ENCODE measurements around the gene PTPRN.

GRCh38 chr2:219344751-219345430, 35.7 kb upstream of the PTPRN start:
- no peak for TF ChIP-seq FOXA1 (IDR thresholded peaks at IDR 0.05; ENCODE audit: borderline replicate concordance)
- TF ChIP-seq CTCF (IDR thresholded peaks at IDR 0.05 in 2 of 3, conservative IDR thresholded peaks at IDR 0.05 in 1 of 3; ENCODE audit: insufficient read depth in 2 of 3, low read depth in 1 of 3, low read length in 3 of 3): no peak
- TF ChIP-seq JUN (IDR thresholded peaks at IDR 0.05; ENCODE audit: borderline replicate concordance, low read depth, low read length): no peak
- no peak for TF ChIP-seq JUN (CRISPR knock-in tag; IDR thresholded peaks at IDR 0.05; ENCODE audit: borderline replicate concordance)
- TF ChIP-seq ZNF766 (CRISPR knock-in tag; conservative IDR thresholded peaks at IDR 0.05): no peak
- TF ChIP-seq ZKSCAN1 (IDR thresholded peaks at IDR 0.05; ENCODE audit: low read depth, low read length): no peak
- TF ChIP-seq POLR2AphosphoS5 (IDR thresholded peaks at IDR 0.05; ENCODE audit: control insufficient read depth, insufficient read depth, low read depth, low read length): no peak
- no peak for TF ChIP-seq BCLAF1 (IDR thresholded peaks at IDR 0.05; ENCODE audit: borderline replicate concordance in 1 of 2, control insufficient read depth in 1 of 2, low read depth in 2 of 2, low read length in 1 of 2)
- no peak for TF ChIP-seq CREB1 (IDR thresholded peaks at IDR 0.05)
- no peak for TF ChIP-seq CREB1 (CRISPR knock-in tag; IDR thresholded peaks at IDR 0.05)
- TF ChIP-seq RAD21 (CRISPR knock-in tag; conservative IDR thresholded peaks at IDR 0.05 in 1 of 2, IDR thresholded peaks at IDR 0.05 in 1 of 2): no peak
- TF ChIP-seq CBFB (CRISPR knock-in tag; IDR thresholded peaks at IDR 0.05): no peak
- TF ChIP-seq ZNF561 (CRISPR knock-in tag; conservative IDR thresholded peaks at IDR 0.05): no peak
- no peak for TF ChIP-seq TCF7L2 (IDR thresholded peaks at IDR 0.05; ENCODE audit: low read depth, low read length)
- no peak for TF ChIP-seq REST (IDR thresholded peaks at IDR 0.05; ENCODE audit: borderline replicate concordance)
- no peak for TF ChIP-seq REST (CRISPR knock-in tag; IDR thresholded peaks at IDR 0.05; ENCODE audit: low read depth)
